Hair follicle dermal papilla cell (primary cell): ENCODE results near the gene ODF2L. TPM values are rescaled to one million over a fixed set of nuclear protein-coding genes. Genes with fewer than 3 reads are reported as not detected.

ENCODE experiments used
- small RNA-seq: library from RNA; depleted of rRNA; stranded (forward); fragments of <200 nt; gene quantifications from one replicate; pipeline ENCODE3, GENCODE V24; 2012
- total RNA-seq: library from RNA; depleted of rRNA; stranded (reverse); fragments of >200 nt; gene quantifications from 2 replicates; pipeline ENCODE4 v1.2.3, GENCODE V29; 2012

Gene ODF2L
- 65.1 and 86.2 TPM in 2 replicates for total RNA-seq

GRCh38 chr1:86395751-86396497 lies at the start of gene ODF2L:
Gene ODF2L (minus strand): TSS chr1:86396323. CDS start chr1:86387027, 9,296 bp downstream.

GRCh38 chr1:86423873-86424272 lies 27.8 kb upstream of the ODF2L start, which contains the start of gene CLCA2:
Gene CLCA2 (plus strand): TSS chr1:86424171. CDS start chr1:86424248, 77 bp downstream.

Small RNA genes lying within 50 kb of the gene (small RNA-seq; reads per million reads assigned to genes)
- not detected for gene MIR7856

Other genes starting within 250 kb of the ODF2L start
- gene COL24A1, start 239.6 kb downstream of the ODF2L start, total RNA-seq, result 10.4 and 12.0 TPM in 2 replicates
- 6.0 and 7.7 TPM in 2 replicates for gene CLCA2, start 27.8 kb upstream of the ODF2L start, total RNA-seq
- gene CLCA1, start 72.6 kb upstream of the ODF2L start, total RNA-seq, result not detected in 2 replicates
- gene CLCA4, start 150.8 kb upstream of the ODF2L start, total RNA-seq, result not detected in 2 replicates